HepG2 (cell line): ENCODE measurements around the gene SLC17A5. TPM values are rescaled to one million over a fixed set of nuclear protein-coding genes. Genes with fewer than 3 reads are reported as not detected.

Experiments
- ARID2 ChIP-seq: sonication (generic); formaldehyde crosslinking; IDR thresholded peaks from 2 replicates; pipeline ENCODE4 v1.8.1; 2022; ENCODE audit warnings: mild to moderate bottlenecking, missing genetic modification reagents, borderline replicate concordance
- ARNTL ChIP-seq: sonication (generic); formaldehyde crosslinking; IDR thresholded peaks from 2 replicates; pipeline ENCODE4 v1.4.0; 2020; ENCODE audit warnings: mild to moderate bottlenecking, missing genetic modification reagents
- CBX2 ChIP-seq, 2 experiments: fragments of 200-600 bp in 1 of 2; sonication (generic); formaldehyde crosslinking in 1 of 2; IDR thresholded peaks; 2 replicates each; pipeline versions ENCODE4 v1.7.0 to v1.8.1; 2018 to 2022; ENCODE audit warnings: low read depth in 2 of 2, low read length in 1 of 2, mild to moderate bottlenecking in 1 of 2, missing genetic modification reagents in 1 of 2
- DRAP1 ChIP-seq: IDR thresholded peaks from 2 replicates; pipeline ENCODE4 v1.6.1; 2016; ENCODE audit warnings: missing genetic modification reagents, missing compliant biosample characterization
- GATAD1 ChIP-seq: IDR thresholded peaks from 2 replicates; pipeline ENCODE4 v1.6.1; 2016; ENCODE audit warnings: missing genetic modification reagents, missing compliant biosample characterization
- KLF12 ChIP-seq: sonication (generic); formaldehyde crosslinking; IDR thresholded peaks from 2 replicates; pipeline ENCODE4 v1.4.0; 2020; ENCODE audit warnings: missing genetic modification reagents, borderline replicate concordance
- MAZ ChIP-seq, 2 experiments: sonication (generic) in 1 of 2; formaldehyde crosslinking in 1 of 2; IDR thresholded peaks; 2 replicates each; pipeline versions ENCODE4 v1.5.0 to v1.6.1; 2012 to 2020; ENCODE audit warnings: low read depth in 2 of 2, mild to moderate bottlenecking in 2 of 2, borderline replicate concordance in 1 of 2, improper control_type of control experiment in 1 of 2, low read length in 1 of 2, missing genetic modification reagents in 1 of 2, moderate library complexity in 1 of 2
- MIXL1 ChIP-seq: IDR thresholded peaks from 2 replicates; pipeline ENCODE4 v1.6.1; 2016
- MTA1 ChIP-seq: sonication (generic); formaldehyde crosslinking; IDR thresholded peaks from 2 replicates; pipeline ENCODE4 v1.4.0; 2020; ENCODE audit warnings: missing genetic modification reagents, mild to moderate bottlenecking, borderline replicate concordance
- NFE2L2 ChIP-seq: fragments of 150-350 bp; IDR thresholded peaks from 2 replicates; pipeline ENCODE4 v1.6.1; 2014; ENCODE audit warnings: low read length
- NFKB2 ChIP-seq: sonication (generic); formaldehyde crosslinking; IDR thresholded peaks from 2 replicates; pipeline ENCODE4 v1.4.0; 2020; ENCODE audit warnings: missing genetic modification reagents, borderline replicate concordance
- RXRA ChIP-seq: sonication (generic); formaldehyde crosslinking; IDR thresholded peaks from 2 replicates; pipeline ENCODE4 v1.5.1; 2020; ENCODE audit warnings: missing genetic modification reagents
- SIN3A ChIP-seq: IDR thresholded peaks from 2 replicates; pipeline ENCODE4 v1.6.1; 2011; ENCODE audit warnings: low read depth, mild to moderate bottlenecking, control low read depth, low read length, borderline replicate concordance
- SIX4 ChIP-seq: sonication (generic); formaldehyde crosslinking; IDR thresholded peaks from 2 replicates; pipeline ENCODE4 v1.4.0; 2020; ENCODE audit warnings: missing genetic modification reagents
- UBTF ChIP-seq: sonication (generic); formaldehyde crosslinking; IDR thresholded peaks from 2 replicates; pipeline ENCODE4 v1.4.0; 2020; ENCODE audit warnings: mild to moderate bottlenecking, missing genetic modification reagents
- ZNF549 ChIP-seq: sonication (generic); formaldehyde crosslinking; IDR thresholded peaks from 2 replicates; pipeline ENCODE4 v1.5.0; 2020; ENCODE audit warnings: missing genetic modification reagents
- ZNF589 ChIP-seq: sonication (generic); formaldehyde crosslinking; conservative IDR thresholded peaks from 2 replicates; pipeline ENCODE4 v1.8.0; 2022; ENCODE audit warnings: mild to moderate bottlenecking, moderate library complexity, missing genetic modification reagents
- ZNF607 ChIP-seq: sonication (generic); formaldehyde crosslinking; IDR thresholded peaks from 2 replicates; pipeline ENCODE4 v1.5.1; 2020; ENCODE audit warnings: missing genetic modification reagents, mild to moderate bottlenecking, borderline replicate concordance
- ZNF792 ChIP-seq: IDR thresholded peaks from 2 replicates; pipeline ENCODE4 v1.6.1; 2016
- ZNF839 ChIP-seq: sonication (generic); formaldehyde crosslinking; IDR thresholded peaks from 2 replicates; pipeline ENCODE4 v1.4.0; 2020; ENCODE audit warnings: missing genetic modification reagents, mild to moderate bottlenecking, borderline replicate concordance
- ZNF879 ChIP-seq: sonication (generic); formaldehyde crosslinking; IDR thresholded peaks from 2 replicates; pipeline ENCODE4 v1.8.1; 2023; ENCODE audit warnings: missing genetic modification reagents
- polyA plus RNA-seq, 8 experiments: library from polyadenylated mRNA; depleted of rRNA in 3 of 8; stranded (reverse) in 7 of 8; unstranded in 1 of 8; fragments of >200 nt; fragmentation: Illumina TruSeq in 4 of 8; extraction: Trizol in 4 of 8; gene quantifications; 2 replicates each; pipeline versions ENCODE4 v1.2.1 to v1.2.3, GENCODE V29; 2011 to 2016; ENCODE audit warnings: low read depth in 4 of 8, missing spikeins in 1 of 8, mixed read lengths in 1 of 8; ENCODE audit not compliant: insufficient read depth in 1 of 8
- total RNA-seq, 5 experiments: library from RNA; depleted of rRNA; stranded (reverse); fragments of >200 nt; fragmentation: Illumina TruSeq; extraction: Trizol; gene quantifications; 2 replicates each; pipeline ENCODE4 v1.2.3, GENCODE V29; 2016; ENCODE audit warnings: low read depth in 1 of 5
- TF ChIP-seq, protein P1 (sequence below): sonication (generic); formaldehyde crosslinking; IDR thresholded peaks from 2 replicates; pipeline ENCODE4 v1.4.0; 2020; ENCODE audit warnings: mild to moderate bottlenecking, missing genetic modification reagents
- TF ChIP-seq, protein P2 (sequence below): sonication (generic); formaldehyde crosslinking; IDR thresholded peaks from 2 replicates; pipeline ENCODE4 v1.5.0; 2020; ENCODE audit warnings: mild to moderate bottlenecking, missing genetic modification reagents, moderate library complexity

Gene SLC17A5
- total and polyA plus RNA-seq, 2 of the 13 experiments (the other 11 are each of a cell fraction or from before 2014, with no cell fraction given) = 18.3 to 20.5 TPM

GRCh38 chr6:73653571-73654424 is at the start of gene SLC17A5 (continued):
- TF ChIP-seq, protein P1, sequence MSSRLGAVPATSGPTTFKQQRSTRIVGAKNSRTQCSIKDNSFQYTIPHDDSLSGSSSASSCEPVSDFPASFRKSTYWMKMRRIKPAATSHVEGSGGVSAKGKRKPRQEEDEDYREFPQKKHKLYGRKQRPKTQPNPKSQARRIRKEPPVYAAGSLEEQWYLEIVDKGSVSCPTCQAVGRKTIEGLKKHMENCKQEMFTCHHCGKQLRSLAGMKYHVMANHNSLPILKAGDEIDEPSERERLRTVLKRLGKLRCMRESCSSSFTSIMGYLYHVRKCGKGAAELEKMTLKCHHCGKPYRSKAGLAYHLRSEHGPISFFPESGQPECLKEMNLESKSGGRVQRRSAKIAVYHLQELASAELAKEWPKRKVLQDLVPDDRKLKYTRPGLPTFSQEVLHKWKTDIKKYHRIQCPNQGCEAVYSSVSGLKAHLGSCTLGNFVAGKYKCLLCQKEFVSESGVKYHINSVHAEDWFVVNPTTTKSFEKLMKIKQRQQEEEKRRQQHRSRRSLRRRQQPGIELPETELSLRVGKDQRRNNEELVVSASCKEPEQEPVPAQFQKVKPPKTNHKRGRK (CRISPR knock-in tag) = no peak
- TF ChIP-seq RXRA (CRISPR knock-in tag) (peak; percentile 49; the same call in 1 of the 2 replicates), ZNF607 (peak; percentile 94), GATAD1 (CRISPR knock-in tag) (peak; percentile 71), MAZ (IDR thresholded peaks at IDR 0.05; ENCODE audit: borderline replicate concordance, low read depth, low read length) (peak; percentile 79), MAZ (CRISPR knock-in tag; IDR thresholded peaks at IDR 0.05; ENCODE audit: low read depth) (peak; percentile 91), ZNF792 (peak; percentile 79), DRAP1 (CRISPR knock-in tag) (peak; percentile 54), MIXL1 (CRISPR knock-in tag) (peak; percentile 51; the same call in 1 of the 2 replicates), ZNF879 (peak; percentile 85; the same call in 1 of the 2 replicates), SIX4 (CRISPR knock-in tag) (0 out of 2 replicates have a peak, but pooled peaks have one; percentile 40), KLF12 (peak; percentile 77; the same call in 1 of the 2 replicates), NFKB2 (CRISPR knock-in tag) (peak; percentile 78; the same call in 1 of the 2 replicates), SIN3A (no peak), ARID2 (no peak), UBTF (CRISPR knock-in tag) (peak; percentile 70), ZNF549 (CRISPR knock-in tag) (peak; percentile 36; the same call in 1 of the 2 replicates), MTA1 (no peak), ZNF589 (CRISPR knock-in tag) (no peak), ZNF839 (no peak), ARNTL (CRISPR knock-in tag) (0 out of 2 replicates have a peak, but pooled peaks have one; percentile 14), CBX2 (IDR thresholded peaks at IDR 0.05; ENCODE audit: low read depth, low read length) (no peak), CBX2 (CRISPR knock-in tag; IDR thresholded peaks at IDR 0.05; ENCODE audit: low read depth) (no peak), NFE2L2 (no peak)
- TF ChIP-seq, protein P2, sequence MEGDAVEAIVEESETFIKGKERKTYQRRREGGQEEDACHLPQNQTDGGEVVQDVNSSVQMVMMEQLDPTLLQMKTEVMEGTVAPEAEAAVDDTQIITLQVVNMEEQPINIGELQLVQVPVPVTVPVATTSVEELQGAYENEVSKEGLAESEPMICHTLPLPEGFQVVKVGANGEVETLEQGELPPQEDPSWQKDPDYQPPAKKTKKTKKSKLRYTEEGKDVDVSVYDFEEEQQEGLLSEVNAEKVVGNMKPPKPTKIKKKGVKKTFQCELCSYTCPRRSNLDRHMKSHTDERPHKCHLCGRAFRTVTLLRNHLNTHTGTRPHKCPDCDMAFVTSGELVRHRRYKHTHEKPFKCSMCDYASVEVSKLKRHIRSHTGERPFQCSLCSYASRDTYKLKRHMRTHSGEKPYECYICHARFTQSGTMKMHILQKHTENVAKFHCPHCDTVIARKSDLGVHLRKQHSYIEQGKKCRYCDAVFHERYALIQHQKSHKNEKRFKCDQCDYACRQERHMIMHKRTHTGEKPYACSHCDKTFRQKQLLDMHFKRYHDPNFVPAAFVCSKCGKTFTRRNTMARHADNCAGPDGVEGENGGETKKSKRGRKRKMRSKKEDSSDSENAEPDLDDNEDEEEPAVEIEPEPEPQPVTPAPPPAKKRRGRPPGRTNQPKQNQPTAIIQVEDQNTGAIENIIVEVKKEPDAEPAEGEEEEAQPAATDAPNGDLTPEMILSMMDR (CRISPR knock-in tag) = no peak
